K562 (cell line): ENCODE results near the gene CD300LG.

Experiments used
- ZBTB43 ChIP-seq: sonication (generic); formaldehyde crosslinking; IDR thresholded peaks from 2 replicates; pipeline ENCODE4 v1.8.0; 2023; ENCODE audit warnings: mild to moderate bottlenecking, missing genetic modification reagents
- TF ChIP-seq, protein P1 (sequence below), 3 experiments: IDR thresholded peaks in 2 of 3; conservative IDR thresholded peaks in 1 of 3; 2 replicates each; pipeline ENCODE4 v1.5.1; 2011 to 2012; ENCODE audit warnings: low read length in 3 of 3, mild to moderate bottlenecking in 3 of 3, control low read depth in 2 of 3, improper control_type of control experiment in 1 of 3, inconsistent platforms in 1 of 3, low read depth in 1 of 3, mixed read lengths in 1 of 3, moderate library complexity in 1 of 3; ENCODE audit not compliant: insufficient read depth in 2 of 3

GRCh38 chr17:43852571-43852970 is 5.6 kb downstream of the CD300LG start:
- TF ChIP-seq, protein P1, sequence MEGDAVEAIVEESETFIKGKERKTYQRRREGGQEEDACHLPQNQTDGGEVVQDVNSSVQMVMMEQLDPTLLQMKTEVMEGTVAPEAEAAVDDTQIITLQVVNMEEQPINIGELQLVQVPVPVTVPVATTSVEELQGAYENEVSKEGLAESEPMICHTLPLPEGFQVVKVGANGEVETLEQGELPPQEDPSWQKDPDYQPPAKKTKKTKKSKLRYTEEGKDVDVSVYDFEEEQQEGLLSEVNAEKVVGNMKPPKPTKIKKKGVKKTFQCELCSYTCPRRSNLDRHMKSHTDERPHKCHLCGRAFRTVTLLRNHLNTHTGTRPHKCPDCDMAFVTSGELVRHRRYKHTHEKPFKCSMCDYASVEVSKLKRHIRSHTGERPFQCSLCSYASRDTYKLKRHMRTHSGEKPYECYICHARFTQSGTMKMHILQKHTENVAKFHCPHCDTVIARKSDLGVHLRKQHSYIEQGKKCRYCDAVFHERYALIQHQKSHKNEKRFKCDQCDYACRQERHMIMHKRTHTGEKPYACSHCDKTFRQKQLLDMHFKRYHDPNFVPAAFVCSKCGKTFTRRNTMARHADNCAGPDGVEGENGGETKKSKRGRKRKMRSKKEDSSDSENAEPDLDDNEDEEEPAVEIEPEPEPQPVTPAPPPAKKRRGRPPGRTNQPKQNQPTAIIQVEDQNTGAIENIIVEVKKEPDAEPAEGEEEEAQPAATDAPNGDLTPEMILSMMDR (IDR thresholded peaks at IDR 0.05 in 2 of 3, conservative IDR thresholded peaks at IDR 0.05 in 1 of 3; ENCODE audit: insufficient read depth in 2 of 3, low read depth in 1 of 3, low read length in 3 of 3), result no peak
- no peak for TF ChIP-seq ZBTB43
